C4-2B (cell line): Measurements from ENCODE around the gene ERGIC1.

Experiments used
- H3K27ac ChIP-seq: fragments of 450-650 bp; 2 replicates; pipeline ENCODE4 v1.5.1; 2017
- ZFX ChIP-seq: fragments of 450-650 bp; IDR thresholded peaks from 2 replicates; pipeline ENCODE4 v1.6.1; 2017
- TF ChIP-seq, protein P1 (sequence below): fragments of 450-650 bp; conservative IDR thresholded peaks from 2 replicates; pipeline ENCODE4 v1.5.1; 2017; ENCODE audit warnings: mild to moderate bottlenecking

ERGIC1 gene

DNA sequence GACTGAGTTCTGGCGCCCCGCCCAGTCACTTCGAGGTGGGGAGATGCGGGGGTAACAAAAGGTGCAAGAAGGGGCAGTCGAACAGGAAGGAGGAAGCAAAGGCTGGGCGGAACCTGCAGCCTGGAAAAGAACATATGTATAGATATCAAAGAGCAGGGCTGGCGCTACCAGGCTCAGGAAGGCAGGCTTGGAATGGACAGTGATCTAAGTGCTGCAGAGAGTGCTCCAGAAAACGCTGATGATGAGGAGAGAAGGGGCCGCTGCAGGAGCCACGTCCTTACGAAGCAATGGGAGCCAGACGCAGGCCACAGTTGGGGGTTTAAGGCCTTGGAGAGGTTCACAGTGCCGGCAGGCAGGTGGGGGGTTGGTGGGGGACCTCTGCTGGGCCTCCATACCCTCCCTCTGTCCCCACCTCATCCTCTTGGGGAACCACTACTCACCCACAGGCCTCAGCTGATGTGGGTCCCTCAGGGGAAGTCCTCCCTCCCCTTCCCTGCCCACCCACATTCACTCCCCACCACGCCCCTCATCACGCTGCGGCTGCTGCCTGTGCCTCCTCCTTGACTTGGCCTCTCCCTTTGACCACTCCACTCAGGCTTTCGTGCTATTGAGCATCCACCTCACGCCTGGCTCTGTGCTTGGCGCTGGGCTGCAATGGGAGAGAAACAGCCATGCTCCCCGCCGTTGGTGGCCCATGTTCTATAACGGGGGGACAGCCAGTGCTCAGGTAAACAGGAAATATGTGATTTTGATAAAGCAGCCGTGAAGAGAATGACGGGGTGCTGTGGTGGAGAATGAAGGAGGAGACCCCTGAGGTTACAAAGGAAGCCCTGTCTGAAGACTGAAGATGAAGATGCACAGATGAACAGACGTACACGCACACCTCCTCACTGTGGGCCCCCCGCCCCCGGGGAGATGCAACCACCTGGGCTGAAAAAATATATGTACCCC is 84.6 kb downstream of the ERGIC1 start:
- no peak overlapping the region for H3K27ac ChIP-seq
- TF ChIP-seq, protein P1, sequence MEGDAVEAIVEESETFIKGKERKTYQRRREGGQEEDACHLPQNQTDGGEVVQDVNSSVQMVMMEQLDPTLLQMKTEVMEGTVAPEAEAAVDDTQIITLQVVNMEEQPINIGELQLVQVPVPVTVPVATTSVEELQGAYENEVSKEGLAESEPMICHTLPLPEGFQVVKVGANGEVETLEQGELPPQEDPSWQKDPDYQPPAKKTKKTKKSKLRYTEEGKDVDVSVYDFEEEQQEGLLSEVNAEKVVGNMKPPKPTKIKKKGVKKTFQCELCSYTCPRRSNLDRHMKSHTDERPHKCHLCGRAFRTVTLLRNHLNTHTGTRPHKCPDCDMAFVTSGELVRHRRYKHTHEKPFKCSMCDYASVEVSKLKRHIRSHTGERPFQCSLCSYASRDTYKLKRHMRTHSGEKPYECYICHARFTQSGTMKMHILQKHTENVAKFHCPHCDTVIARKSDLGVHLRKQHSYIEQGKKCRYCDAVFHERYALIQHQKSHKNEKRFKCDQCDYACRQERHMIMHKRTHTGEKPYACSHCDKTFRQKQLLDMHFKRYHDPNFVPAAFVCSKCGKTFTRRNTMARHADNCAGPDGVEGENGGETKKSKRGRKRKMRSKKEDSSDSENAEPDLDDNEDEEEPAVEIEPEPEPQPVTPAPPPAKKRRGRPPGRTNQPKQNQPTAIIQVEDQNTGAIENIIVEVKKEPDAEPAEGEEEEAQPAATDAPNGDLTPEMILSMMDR = no peak
- no peak for TF ChIP-seq ZFX

DNA sequence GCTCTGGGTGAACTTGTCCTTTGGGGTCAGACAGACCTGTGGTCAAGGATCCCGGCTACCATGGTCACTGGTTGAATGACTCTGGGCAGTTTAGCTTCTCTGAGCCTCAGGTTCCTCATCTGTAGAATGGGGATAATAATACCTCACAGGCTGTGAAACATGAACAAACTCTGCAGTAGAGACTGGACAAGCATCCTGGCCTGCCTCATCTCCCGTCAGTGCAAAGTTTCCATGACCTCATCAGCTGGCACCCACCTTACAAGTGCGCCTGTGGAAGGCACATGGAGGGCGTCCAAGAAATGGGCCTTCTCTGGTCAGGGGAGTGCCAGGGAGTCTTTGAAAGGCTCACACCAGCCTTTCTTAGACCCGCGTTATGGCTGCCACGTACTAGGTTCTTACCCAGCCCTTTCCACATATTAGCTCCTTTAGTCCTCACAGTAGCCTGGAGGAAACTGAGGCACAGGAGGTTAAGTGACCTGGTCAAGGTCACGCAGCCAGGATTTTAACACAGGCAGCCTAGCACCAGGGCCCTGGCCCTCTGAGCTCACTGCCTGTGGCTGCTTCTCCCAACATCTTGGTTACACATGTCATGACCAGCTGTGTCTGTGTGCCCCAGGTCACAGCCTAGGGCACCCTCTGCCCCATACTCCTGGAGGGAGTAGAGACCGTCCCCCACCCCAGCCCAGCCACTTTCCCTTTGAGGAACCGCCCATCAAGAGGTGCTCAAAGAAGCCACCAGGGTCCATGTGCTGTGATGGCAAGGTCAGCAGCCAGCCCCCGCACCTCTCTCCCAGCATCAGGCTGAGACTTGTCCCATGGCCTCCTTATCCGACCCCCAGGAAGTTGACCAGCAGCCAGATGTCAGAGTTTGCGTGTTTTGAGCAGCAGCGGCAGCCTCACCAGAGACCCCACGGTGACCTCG is 85.7 kb downstream of the ERGIC1 start:
- TF ChIP-seq ZFX = no peak
- TF ChIP-seq, protein P1 = no peak
- no peak overlapping the region for H3K27ac ChIP-seq

DNA sequence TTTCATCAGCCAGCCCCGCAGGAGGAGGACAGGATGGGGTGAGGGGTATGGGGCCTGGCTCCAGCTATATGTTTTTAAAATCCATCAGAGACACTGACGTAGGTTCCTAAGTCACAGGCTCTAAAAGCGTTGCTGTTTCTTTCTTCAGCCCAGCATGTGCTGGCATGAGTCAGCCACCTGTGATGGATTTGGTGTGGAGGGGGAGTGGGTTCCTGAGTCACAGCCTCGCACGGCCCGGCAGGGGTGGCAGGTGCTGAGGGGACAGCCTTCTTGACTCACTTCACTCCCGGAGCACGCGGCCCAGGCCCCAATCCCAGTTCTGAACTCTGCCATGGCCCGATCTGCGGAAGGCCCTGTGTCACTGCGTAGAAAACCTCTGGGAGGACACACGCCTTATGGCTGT is 86.4 kb downstream of the ERGIC1 start:
- TF ChIP-seq, protein P1 = no peak
- TF ChIP-seq ZFX = no peak
- no peak overlapping the region for H3K27ac ChIP-seq

DNA sequence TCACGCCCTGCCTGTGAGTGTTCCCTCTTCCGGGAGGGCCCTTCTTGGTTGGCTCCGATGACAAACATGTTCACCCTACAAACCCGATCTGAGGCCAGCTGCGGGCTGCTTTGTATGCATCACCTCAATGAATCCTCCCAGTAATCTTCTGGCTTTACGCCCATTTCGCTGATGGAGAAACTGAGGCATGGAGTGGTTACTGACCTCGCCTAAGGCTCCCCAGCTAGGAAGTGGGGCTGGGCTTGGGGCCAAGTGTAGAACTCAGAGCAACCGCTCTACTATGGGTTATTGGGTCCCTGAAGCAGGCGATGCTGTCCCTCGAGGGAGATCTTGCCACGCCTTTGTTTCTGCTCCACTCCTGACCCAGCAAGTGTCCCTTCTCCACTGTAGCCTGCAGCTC is 86.9 kb downstream of the ERGIC1 start:
- TF ChIP-seq, protein P1 = no peak
- no peak for TF ChIP-seq ZFX
- no peak overlapping the region for H3K27ac ChIP-seq

DNA sequence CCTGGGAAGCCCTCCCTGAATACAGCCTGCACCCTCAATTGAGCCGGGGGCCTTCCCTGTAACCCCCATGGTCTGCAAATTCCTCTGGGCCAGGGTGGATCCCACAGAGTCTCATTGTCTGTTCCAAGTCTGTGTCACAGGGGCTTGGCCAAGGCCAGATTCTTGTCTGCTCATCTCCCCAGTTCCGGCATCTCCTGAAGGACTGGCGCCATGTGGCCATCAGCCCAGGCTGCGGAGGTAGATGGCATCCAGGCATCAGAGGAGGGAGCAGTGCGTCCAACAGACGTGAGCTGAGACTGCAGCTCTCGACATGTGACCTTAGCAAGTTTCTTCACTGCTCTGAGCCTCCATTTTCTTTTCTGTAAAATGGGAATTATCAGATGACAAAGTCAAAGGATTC is 87.9 kb downstream of the ERGIC1 start:
- no peak for TF ChIP-seq ZFX
- TF ChIP-seq, protein P1 = no peak

DNA sequence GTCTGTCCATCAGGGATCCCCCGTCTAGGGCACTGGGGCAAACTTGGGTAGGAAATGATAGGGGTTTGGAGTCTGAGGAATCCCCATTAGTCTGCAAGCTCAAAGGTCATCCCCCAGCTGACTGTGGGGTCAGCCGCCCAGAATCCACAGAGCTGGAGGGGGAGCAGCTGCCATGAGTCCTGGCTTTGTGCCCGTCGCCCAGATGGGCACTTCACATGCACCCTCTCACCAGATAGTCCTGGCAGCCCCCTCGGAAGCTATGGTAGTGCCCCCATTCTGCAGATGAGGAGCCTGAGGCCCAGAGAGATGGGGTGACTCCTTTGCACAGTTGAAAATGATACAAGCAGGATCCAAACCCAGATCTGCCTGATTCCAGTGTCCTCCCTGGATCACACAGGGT is 89.5 kb downstream of the ERGIC1 start:
- TF ChIP-seq, protein P1 = no peak
- no peak for TF ChIP-seq ZFX
- H3K27ac ChIP-seq = no peak overlapping the region

More for the DNA sequence above, 87.9 kb downstream of the ERGIC1 start:
- H3K27ac ChIP-seq = no peak overlapping the region

DNA sequence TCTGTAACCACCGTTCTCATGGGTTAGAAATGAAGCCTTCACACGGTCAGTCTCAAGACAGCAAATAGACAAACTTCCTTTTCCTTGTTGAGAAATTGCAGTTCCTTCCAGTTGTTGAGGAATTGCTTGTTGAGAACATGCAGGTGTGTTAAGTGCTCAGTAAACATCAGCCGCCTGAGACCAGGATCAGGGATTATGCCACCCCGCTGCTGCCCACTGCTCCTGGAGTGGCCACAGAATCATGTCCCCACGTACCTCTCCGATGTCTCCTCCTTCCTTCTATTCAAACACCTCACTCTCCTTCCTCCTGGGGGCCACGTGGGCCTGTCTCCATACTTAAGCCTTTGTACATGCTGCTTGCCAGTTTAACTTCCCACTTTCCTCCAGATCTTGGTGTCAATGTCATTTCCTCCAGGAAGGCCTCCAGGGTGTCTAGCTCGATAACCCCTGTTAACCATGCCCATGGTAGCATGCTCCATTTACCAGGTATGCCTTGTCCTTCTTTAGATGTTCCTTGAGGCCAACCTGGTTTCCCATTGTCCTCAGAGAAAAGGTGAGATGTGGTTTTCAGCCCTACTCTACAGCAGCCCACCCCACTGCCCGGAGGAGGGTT is 91.4 kb downstream of the ERGIC1 start:
- no peak overlapping the region for H3K27ac ChIP-seq
- TF ChIP-seq ZFX = no peak
- TF ChIP-seq, protein P1 = no peak
